ENCODE measurements around the gene POLK.
"Not testable (repeated sequence)": the region's sequence is repeated elsewhere in the genome, so short reads cannot be mapped to it uniquely, and the experiment has no call there.

- TF ChIP-seq, protein P1, sequence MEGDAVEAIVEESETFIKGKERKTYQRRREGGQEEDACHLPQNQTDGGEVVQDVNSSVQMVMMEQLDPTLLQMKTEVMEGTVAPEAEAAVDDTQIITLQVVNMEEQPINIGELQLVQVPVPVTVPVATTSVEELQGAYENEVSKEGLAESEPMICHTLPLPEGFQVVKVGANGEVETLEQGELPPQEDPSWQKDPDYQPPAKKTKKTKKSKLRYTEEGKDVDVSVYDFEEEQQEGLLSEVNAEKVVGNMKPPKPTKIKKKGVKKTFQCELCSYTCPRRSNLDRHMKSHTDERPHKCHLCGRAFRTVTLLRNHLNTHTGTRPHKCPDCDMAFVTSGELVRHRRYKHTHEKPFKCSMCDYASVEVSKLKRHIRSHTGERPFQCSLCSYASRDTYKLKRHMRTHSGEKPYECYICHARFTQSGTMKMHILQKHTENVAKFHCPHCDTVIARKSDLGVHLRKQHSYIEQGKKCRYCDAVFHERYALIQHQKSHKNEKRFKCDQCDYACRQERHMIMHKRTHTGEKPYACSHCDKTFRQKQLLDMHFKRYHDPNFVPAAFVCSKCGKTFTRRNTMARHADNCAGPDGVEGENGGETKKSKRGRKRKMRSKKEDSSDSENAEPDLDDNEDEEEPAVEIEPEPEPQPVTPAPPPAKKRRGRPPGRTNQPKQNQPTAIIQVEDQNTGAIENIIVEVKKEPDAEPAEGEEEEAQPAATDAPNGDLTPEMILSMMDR (conservative IDR thresholded peaks at IDR 0.05; ENCODE audit: low read depth, low read length), result not testable (repeated sequence)
- TF ChIP-seq EZH2 (IDR thresholded peaks at IDR 0.05; ENCODE audit: low read length, unreplicated experiment), result not testable (repeated sequence)
Observed at GRCh38 chr5:75607341-75607740, 95.7 kb downstream of the POLK start.
